ENCODE data around the gene CNTNAP2.

- TF ChIP-seq EZH2 (IDR thresholded peaks at IDR 0.05) (no peak), POLR2AphosphoS5 (IDR thresholded peaks at IDR 0.05; ENCODE audit: borderline replicate concordance, low read depth, low read length) (no peak), FOXP2 (optimal IDR thresholded peaks at IDR 0.05; ENCODE audit: control extremely low read depth, extremely low read length, insufficient read depth) (no peak)
Observed at GRCh38 chr7:147818317-147818716, 1701.7 kb downstream of the CNTNAP2 start.
